DMS 273 (cell line): ENCODE data around the gene MAN2B1.
"Not testable (repeated sequence)": the region's sequence is repeated elsewhere in the genome, so short reads cannot be mapped to it uniquely, and the experiment has no call there.

Experiments used
- DNase-seq: peaks from one replicate; lab custom pipeline; 2025; ENCODE audit not compliant: unreplicated experiment; lab: John Stamatoyannopoulos, UW

The MAN2B1 gene

DNA sequence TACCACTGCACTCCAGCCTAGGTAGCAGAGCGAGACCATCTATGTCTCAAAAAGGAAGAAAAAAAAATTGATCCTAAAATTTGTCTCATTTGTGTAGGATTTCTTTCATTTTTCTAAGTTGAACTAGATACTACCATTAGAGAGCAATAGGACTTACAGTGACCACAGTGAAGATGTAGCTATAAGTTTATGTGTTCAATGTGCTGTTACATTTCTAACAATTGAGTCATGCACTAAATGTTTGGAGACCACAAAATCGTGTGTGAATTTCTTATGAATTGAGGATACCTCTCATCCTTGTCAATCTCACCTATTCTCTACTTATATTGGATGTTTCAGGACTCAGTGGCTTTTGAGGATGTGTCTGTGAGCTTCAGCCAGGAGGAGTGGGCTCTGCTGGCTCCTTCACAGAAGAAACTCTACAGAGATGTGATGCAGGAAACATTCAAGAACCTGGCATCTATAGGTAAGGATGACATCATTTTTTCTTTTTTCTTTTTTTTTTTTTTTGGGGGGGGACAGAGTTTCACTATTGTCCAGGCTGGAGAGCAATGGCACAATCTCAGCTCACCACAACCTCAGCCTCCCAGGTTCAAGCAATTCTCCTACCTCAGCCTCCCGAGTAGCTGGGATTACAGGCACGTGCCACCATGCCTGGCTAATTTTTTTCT, 43.0 kb downstream of the MAN2B1 start:
- DNase-seq, result no peak

DNA sequence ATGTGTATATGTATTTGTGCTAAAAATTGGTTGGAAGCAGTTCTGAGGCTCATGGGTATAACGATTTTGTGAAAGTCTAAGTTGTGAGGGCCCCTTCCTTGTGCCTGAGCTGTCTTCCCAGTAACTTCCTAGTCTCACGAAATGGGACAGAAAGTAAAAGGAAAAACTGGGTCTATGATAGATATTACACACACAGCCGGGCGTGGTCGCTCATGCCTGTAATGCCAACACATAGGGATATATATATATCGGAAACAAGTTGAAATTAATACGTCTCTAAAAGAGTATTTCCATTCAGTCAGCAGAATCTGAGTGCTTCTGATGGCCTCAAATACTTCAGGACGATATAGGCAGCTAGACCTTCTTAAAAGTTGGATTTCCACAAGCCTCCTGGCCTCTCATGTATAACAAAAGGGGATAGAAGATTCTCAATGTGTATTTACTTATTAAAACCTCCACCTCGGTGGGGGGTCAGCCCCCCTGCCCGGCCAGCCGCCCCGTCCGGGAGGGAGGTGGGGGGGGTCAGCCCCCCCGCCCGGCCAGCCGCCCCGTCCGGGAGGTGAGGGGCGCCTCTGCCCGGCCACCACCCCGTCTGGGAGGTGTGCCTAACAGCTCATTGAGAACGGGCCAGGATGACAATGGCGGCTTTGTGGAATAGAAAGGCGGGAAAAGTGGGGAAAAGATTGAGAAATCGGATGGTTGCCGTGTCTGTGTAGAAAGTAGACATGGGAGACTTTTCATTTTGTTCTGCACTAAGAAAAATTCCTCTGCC, 45.1 kb downstream of the MAN2B1 start:
- DNase-seq, result not testable (repeated sequence)

DNA sequence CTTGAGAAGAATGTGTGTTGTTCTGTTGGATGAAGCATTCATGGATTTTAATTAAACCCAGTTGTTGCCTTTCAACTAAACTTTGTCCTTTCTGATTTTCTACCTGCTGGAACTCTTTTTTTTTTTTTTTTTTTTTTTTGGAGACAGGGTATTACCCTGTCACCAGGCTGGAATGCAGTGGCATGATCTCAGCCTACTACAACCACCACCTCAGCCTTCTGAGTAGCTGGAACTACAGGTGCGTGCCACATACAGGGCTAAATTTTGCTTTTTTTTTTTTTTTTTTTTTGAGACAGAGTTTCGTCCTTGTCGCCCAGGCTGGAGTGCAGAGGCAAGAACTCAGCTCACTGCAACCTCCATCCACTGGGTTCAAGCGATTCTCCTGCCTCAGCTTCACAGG, 48.9 kb downstream of the MAN2B1 start:
- DNase-seq, result no peak

DNA sequence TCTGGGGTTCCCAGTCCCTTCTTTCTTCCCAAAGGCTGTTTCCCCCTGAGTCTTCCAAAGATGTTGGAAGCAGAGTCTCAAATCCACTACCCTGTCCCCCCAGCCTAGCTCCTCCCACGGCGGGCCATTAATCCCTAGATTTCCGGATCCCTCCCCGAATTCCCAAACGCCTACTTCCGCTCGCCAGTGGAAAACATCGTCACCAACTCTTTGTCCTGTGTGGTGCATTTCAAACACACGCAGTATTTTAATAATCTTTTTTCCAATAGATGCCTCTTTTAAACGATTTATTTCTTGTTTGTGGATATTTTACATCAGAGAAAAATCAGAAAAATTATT, 55.2 kb downstream of the MAN2B1 start:
- DNase-seq, result peak; percentile 91

DNA sequence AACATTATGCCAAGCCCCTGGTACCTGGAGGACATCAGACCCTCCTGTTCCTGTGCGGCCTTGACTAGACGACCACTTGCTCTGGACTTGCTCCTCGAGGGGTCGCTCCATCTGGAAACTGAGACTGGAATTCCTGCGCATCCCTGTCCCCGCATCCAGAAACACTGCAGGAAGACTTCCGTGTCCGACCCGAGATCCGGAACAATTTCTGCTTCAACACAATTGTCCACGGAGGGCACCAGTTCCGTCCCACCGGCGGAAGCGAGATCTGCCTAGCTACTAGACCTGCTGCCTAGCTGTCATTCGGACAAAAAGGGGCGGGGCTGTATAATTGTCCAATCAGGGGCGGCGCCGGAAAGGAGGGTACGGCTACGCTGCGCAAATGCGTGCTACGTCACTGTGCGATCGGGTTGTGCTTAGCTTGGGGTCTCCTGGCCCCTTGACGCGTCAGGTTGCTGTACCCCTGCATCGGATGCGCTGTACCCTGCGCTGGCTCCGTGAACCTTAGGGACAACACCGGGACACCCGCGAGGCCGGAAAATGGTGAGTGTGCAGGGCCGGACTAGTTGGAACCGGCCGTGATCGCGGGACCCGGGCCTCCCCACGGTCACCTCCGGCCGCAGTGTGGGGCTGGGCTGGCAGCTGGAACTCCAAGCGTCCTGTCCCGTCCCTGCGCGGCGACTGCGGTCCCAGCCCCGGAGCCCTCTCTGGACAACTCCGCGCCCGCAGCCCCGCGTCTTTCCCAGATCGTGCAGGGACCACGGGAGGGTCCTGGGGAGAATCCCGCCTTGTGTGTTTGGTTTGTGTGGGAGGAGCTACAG, 55.8 kb downstream of the MAN2B1 start, which contains the start of the genes ZNF490 and ZNF791:
Gene ZNF490, minus strand, starts transcription at position 274 of the 821 bp plus-strand sequence. Its CDS starts 133 bp downstream, at position 141.
Gene ZNF791, plus strand, starts transcription at position 381 of the 821 bp plus-strand sequence. Its CDS starts 160 bp downstream, at position 541.
- peak; percentile 100 for DNase-seq

DNA sequence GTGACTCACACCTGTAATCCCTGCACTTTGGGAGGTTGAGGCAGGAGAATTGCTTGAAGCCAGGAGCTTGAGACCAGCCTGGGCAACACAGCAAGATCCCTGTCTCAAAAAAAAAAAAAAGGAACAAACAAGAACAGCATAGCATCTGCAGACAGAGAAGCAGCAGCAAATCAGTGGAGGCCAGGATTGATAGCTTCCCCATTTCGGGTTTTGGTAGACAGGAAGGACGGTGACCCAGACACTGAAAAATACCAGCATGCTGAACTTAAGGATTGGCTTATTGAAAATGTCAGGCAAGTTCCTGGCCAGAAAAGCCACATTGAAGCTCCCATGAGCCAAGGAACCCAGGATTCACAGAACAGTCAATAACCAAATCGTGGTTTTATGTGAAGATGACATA, 58.9 kb downstream of the MAN2B1 start:
- DNase-seq, result no peak

DNA sequence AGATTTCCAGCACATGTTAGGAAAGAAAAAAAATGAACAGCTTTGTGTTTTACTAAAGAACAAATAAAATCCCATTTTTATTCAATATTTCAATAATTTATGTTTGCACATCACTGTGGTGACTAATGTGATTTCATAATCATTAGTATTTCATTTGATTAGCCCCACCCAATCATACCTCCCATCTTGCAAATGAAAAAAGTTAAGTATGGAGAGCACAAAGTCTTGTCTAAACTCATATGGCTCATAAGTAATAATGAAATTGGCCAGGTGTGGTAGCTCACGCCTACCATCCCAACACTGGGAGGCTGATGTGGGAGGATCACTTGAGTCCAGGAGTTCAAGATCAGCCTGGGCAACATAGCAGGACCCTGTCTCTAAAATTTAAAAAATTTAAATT, 59.7 kb downstream of the MAN2B1 start:
- no peak for DNase-seq

DNA sequence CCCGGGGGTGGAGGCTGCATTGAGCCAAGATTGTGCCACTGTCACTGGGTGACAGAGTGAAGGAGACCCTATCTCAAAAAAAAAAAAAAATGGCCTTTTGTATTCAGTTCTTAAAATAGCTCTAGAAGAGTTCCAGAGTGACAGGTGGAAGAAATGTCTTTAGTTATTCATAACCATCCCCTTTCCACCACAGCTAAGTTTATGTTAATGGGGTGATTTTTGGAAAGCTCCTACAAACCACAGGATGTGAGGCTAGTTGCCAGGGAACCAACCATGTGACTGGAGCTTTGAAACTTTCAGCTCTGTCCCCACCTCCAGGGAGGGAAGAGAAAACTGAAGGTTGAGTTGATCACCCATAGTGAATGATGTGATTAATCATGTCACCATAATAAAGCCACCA, 62.8 kb downstream of the MAN2B1 start:
- DNase-seq, result peak; percentile 65

DNA sequence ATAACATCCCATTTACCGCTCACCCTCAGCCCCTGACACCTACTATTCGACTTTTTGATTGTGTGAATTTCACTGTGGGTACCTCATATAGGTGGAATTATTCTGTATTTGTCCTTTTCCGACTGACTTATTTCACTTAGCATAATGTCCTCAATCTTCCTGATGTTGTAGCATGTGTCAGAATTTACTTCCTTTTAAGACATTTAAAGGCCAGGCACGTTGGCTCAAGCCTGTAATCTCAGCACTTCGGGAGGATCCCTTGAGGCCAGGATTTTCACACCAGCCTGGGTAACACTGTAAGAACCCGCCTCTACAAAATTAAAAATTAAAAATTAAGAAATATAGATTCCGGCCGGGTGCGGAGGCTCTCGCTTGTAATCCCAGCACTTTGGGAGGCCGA, 68.9 kb downstream of the MAN2B1 start:
- DNase-seq, result no peak

DNA sequence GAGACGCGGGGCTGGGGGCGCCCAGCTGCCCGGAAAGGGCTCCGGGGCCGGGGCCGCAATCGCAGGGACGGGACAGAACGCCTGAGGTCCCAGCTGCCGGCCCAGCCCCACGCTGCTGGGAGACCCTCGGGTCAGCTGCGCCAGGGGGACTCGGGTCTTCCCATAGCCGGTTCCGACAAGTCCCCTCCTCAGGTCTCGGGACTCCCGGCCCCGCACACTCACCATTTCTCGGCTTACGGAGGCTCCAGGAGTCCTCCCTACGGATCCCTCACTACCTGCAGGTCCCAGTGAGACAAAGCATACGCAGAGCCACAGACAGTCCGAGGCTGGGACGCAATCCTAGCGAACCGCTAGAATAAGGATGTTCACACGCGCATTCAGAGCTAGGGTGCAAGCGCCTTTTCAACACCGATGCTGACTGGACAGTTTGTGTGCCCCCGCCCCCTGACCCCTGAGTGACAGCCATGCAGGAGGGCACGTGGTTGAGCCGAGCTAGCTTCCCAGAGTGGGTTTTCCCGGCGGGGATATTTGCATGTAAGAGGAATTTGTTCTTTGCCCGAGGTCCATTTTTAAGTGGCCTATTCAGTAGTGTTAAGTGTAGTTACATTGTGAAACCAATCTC, 69.5 kb downstream of the MAN2B1 start:
- no peak for DNase-seq
